22Rv1 (cell line): ENCODE data around the gene TMEM200C.

ENCODE experiments used
- CTCF ChIP-seq: fragments of 450-650 bp; IDR thresholded peaks from 2 replicates; pipeline ENCODE4 v1.5.1; 2017; ENCODE audit warnings: mild to moderate bottlenecking
- ZFX ChIP-seq: fragments of 450-650 bp; IDR thresholded peaks from 2 replicates; pipeline ENCODE4 v1.6.1; 2017; ENCODE audit warnings: antibody characterized with exemption, borderline replicate concordance

DNA sequence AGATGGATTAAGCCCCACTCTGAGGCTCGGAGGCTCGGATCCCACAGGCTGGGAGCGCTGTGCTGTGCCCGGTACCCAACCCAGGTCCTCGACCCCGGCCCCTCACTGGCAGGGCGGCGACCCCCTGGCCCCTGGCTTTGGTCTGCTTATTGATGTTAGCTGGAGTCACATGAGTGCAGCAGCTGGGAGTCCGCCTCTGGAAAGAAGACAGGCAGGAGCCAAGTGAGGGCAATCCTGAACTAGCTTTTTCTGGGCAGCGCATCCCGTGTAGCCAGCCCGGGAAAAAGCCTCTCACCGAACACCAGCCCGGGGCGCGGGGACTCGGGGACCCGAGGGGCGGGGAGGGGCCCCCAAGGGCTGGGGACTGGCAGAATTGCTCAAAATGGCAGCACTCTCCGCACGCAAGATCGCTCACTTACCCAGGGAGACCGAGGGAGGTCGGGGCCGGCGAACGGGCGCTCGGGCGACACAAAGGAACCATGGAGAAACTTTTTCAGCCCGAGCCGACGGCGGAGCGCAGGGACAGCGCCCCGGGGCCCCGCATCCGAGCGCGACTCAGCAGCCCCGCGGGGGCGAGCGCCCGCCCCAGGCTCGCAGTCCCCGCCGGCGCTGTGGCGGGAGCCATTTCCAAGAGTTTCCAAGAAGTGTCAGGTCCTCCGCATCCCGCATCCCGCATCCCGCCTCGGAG lies 567 bp downstream of the TMEM200C start:
- TF ChIP-seq CTCF (no peak), ZFX (no peak)
